GM18526 (cell line): ENCODE data around the gene NFXL1.

Source experiments
- POLR2A ChIP-seq: IDR thresholded peaks from 3 replicates; pipeline ENCODE4 v1.6.1; 2011; ENCODE audit not compliant: insufficient read length; ENCODE audit errors: extremely low read depth

Gene NFXL1

DNA sequence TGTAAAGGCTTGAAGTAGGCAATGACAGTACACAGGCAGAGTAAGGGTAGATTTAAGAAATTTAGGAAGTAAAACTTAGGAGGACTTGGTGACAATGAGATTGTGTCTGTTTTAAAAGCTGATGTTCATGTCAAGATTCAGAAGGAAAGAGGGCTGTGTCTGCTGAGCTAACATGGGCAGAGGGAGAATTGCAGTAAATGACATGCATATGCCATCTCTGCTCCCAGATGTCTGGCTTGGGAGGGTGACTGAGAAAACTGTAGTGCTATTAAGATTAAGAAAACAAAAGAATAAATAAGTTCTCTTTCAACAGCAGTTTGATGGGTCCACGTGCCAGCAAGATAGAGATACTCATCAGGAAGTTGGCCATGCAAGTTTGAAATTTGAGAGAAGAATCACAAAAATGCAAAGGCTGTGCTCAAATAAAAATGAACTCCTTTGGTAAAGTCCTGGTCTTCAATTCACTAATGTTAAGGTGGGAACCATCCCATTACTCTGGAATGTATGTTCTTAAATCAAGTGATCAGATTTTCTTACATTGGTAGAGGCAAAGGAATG, 7.2 kb downstream of the NFXL1 start:
- no peak for TF ChIP-seq POLR2A

DNA sequence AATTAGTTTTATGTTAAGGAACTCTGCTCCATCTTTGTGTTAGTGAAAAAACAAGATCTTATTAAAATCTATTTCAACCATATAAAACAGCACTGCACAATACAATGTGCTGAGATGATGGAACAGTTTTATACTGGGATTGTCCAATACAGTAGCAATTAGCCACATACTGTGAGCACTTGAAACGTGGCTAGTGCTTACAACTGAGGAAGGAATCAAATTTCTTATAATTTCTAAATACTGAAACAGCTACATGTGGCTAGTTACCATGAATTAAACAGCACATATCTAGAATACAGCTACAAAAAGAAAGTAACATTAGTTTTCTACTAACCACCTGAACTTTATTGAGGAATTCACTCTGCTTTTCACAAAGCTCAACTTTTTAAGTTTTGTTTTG, 14.7 kb downstream of the NFXL1 start:
- TF ChIP-seq POLR2A, result no peak

DNA sequence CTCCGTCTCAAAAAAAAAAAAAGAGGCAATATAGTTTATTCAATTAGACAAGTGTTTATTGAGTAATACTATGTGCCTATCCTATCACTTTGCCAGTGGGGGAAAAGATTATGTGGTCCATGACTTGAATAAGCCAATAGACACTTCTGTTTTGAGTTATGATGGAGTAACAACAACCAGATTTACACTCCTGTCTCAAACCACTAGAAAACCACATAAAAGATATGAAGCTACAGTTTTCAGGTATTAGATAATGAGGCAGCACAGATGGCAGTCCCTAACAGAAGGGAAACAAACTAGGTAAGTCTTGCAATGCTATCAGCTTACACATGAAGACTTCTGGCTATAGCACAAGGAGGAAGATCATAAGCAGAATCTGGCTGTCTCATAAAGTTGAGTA, 22.5 kb downstream of the NFXL1 start:
- no peak for TF ChIP-seq POLR2A

DNA sequence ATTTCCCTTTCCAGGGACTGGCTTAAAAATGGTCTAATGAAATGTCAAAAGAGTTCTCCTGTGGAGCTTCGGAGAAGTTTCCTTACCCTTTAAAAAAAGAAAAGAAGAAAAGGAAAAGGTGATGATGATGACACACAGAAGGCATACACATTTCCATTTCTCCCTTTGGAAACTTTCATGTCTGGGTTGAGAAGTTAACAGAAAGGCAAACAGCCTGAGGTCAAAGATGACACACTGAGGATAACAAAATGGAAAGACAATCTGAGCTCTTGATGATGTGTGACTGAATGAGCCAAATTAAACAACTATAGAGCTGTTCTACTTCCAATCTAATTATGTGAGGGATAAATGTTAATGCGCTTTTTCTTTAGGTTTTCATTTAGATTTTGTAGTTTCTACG, 32.2 kb downstream of the NFXL1 start:
- no peak for TF ChIP-seq POLR2A

DNA sequence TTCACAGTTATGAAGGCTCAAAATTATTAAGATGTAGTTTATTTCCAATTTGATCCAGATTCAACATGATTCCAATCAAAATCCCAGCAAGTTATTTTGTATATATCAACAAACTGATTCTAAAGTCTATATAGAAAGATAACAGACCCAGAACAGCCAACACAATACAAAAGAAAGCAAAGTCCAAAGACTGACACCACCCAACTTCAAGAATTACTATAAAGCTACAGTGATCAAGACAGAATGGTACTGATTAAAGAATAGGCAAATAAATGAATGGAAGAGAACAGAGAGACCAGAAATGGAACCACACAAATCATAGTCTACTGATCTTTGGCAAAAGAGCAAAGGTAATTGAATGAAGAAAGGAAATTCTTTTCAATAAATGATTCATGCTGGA, 34.9 kb downstream of the NFXL1 start:
- no peak for TF ChIP-seq POLR2A

DNA sequence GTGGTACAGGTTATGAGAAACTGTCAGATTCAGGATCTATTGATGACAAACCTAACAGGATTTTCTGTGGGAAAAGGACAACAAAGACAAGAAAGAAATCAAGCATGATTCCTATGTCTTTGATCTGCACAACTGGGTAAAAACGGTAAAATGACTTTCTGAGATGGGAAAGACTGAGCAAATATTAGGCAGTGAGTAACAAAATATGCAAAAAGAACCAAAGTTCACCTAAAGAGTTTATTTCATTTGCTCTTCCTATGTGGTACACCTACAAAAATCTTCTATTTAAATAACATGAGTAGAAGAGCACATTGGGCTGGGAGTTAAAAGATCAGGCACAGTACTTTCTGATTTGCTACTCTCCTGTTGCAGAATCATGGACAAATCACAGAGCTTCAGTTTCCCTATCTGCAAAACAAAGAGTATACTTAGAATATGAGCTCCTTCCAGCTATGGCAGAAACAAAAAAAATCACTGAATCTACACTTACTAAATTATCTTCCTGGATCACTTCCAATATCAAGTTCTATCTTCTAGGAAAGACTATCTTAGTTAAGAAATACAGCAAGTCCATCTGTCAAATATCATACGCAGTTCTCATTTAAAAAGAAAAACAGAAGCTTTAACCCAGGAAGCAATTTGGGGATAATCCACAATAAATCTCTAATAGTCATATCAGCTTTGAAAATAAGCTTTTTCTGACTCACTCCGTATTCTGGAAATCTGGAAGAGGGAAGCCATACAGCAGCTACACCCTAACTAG, 37.4 kb downstream of the NFXL1 start:
- TF ChIP-seq POLR2A, result no peak

DNA sequence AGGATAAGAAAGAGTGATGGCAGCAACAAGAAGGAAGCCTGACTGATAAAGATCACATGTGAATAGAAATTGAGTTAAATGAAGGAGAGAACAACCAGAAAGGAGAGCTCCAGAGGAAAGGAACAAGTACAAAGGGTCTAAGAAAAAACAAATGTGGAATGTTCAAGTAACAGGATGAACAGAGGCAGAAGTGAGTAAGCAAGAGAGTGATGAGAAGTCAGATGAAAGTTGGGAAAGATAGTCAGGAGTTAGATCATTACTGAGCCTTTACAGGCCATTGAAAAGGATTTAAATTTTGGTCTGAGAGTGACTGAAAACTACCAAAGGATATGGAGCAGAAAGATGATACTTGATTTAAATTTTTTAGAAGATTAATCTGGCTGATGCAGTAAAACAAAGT, 38.1 kb downstream of the NFXL1 start:
- no peak for TF ChIP-seq POLR2A

DNA sequence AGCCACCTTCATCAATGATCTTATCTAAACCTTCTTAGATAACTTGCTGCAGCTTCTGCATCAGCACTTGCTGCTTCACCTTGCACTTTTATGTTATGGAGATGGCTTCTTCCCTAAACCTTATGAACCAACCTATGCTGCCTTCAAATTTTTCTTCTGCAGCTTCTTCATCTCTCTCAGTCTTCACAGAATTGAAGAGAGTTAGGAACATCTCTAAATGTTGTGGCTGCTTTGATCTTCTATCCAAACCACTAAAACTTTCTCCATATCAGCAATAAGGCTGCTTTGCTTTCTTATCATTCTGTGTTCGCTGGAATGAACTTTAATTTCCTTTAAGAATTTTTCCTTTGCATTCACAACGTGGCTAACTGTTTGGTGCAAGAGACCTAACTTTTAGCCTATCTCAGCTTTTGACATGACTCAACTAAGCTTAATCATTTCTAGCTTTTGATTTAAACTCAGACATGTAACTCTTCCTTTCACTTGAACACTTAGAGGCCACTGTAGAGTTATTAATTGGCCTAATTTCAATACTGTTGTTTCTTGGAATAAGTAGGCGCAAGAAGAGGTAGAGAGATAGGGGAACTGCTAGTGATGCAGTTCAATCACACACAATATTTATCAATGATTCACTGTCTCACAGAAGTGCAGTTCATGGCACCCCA, 40.4 kb downstream of the NFXL1 start:
- no peak for TF ChIP-seq POLR2A

DNA sequence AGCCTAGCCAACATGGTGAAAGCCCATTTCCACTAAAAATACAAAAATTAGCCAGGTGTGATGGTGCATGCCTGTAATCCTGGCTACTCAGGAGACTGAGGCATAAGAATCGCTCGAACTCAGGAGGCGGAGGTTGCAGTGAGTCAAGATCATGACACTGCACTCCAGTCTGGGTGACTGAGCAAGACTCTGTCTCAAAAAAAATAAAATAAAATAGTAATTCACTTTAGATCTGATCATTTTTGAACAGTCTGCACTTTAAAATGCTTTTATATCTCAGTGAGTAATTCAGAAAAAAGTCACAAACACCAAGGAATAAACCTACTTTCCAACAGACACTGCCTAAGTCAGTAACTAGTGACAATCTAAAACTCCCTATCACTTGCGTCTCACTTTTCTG, 50.9 kb downstream of the NFXL1 start:
- no peak for TF ChIP-seq POLR2A

DNA sequence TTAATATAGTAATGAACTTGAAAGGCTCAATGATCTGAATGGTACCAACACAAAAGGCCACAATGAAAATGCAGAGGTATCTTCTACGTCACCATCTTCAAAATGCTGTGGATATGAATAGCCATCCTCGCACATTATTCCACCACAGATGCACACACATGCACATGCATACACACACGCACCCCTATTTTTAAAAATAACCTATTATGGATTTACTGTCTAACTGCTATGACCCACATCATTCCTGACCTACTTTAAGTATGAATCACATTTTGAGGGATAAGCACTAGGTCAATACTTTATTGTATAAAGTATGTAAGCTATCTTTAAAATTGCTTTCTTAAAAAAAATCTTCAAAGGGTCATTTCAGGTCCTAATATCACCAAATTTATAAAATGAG, 52.1 kb downstream of the NFXL1 start:
- no peak for TF ChIP-seq POLR2A

DNA sequence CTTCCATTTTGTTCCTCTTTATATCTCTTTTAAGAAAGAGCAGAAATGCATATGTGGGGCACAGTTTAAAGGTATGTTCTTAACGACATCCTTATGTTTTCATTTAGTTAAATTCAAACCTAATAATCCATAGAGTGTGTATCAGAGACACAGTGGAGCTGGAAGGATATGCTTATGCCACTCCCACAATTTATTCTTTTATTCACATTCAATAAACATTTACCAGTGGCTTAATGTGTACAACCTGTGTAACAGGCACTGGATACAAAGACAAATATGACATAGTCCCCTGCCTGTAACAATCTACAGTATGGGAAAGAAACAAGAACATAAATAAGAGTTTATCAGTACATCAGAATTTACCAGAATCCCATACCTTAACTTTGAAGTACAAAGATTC, 54.1 kb downstream of the NFXL1 start:
- no peak for TF ChIP-seq POLR2A

DNA sequence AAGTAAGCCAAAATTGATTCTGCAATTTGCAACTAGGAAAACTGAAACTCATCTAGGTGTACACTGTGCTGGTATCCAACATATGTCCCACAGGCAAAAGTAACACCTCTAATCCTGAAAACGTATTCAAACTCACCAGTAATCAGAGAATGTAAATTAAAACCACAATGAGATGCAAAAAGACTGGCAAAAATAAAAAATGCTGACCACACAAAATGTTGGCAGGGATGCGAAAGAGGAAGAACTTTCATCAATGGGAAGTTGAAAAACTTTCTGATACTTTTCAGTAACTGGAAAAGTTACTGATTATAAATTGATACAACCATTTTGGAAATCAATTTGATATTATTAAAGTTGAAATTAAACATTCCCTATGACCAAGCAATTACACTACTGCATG, 56.4 kb downstream of the NFXL1 start:
- TF ChIP-seq POLR2A, result no peak

DNA sequence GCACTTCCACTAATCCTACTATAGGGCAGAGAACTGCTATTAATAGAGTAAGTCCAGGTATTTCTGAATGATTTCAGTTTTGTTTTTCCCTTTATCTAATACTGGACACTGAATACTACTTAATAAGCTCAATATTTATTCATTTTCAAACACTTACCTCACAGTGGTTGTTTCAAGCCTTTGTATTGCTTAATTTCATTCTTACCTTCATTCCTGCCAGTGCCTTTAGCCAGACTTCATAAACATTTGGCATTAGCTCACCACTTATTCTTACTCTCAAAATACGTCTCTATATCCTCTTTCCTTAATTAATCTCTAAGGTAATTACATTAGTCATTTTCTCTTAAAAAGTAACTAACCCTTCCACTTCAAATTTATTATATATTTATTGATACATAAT, 57.7 kb downstream of the NFXL1 start:
- no peak for TF ChIP-seq POLR2A

DNA sequence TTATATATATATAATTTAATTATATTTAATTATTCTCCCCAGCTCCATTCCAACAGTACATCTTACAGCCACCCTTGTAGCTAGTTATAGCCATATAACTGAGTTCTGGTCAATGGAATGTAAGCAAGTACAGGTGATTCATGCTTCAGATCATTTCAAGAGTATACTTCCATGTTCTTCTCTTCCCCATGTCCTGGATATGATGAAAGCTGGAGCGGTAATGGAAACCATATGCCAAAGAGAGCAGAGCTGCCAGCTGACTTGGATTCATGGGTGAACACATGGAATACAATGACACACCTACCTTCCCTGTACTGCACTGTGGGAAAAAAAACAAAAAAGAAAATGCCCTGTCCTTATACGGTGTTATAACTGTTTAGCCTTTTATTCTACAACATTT, 59.0 kb downstream of the NFXL1 start:
- no peak for TF ChIP-seq POLR2A

DNA sequence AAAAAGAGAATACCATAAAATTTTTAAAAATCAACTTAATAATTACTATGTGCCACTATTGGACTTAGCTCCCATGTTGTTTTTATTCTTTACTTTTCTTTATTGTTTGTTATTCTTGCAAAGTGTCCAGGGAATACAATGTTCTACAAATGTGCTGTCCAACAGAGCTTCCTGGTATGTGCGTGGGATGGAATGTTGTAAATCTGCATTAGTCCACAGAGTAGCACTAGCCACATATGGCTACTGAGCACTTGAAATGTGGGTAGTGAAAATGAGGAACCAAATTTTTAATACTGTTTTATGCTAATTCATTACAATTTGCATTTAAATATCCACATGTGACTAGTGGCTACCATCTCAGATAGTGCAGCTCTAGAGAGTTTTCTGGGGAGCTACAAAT, 62.2 kb downstream of the NFXL1 start:
- no peak for TF ChIP-seq POLR2A

DNA sequence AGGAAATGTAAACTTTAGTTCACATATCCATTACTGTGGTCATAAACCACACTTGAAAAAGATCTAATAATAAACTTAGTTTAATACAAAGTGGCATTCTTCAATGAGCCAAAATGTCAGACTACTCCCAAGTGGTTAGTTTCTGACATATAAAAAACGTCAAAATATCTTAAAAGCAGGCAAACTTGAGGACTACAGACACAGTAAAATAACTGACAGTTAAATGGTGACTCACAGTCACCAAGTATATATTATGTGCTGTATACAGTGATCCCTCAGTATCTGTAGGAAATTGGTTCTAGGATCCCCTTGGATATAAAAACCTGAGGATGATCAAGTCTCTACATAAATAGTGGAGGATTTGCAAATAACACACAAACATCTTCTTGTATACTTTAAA, 64.9 kb downstream of the NFXL1 start:
- no peak for TF ChIP-seq POLR2A

DNA sequence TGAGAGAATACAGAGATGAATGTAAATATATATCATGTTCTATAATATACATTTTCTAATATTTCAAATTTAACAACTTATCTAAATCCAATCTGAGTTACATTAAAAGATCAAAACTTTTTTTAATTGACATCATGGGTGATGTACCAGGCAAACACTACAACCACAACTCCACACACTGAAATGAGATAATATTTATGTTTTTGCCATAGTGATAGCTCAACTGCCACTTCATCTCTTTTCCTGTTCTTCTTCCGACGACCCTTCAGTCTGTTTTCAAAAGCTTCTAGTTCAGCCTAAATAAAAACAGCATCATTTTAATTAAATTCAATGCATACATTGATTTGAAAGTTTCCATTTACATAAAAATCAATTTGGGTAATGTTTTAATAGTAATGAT, 66.3 kb downstream of the NFXL1 start:
- TF ChIP-seq POLR2A, result no peak
